Right cardiac atrium (tissue), 5 donors: ENCODE measurements around the gene OPN3. TPM values are rescaled to one million over a fixed set of nuclear protein-coding genes. Genes with fewer than 3 reads are reported as not detected.

Source experiments
- ATAC-seq, 2 donors: fragments of 200-7000 bp; cut with Tn5 transposase; one replicate each; pipeline versions ENCODE4 v1.8.0 to v1.9.1; 2020; ENCODE audit warnings: moderate library complexity in 2 of 2, mild to moderate bottlenecking in 1 of 2
- DNase-seq, 3 donors: peaks; one replicate each; pipeline ENCODE4 v3.0.0-alpha.2; 2020
- H3K27ac ChIP-seq: one replicate; pipeline ENCODE4 v1.5.1; 2013; ENCODE audit warnings: mild to moderate bottlenecking, low read length, control low read depth, moderate library complexity
- H3K27me3 ChIP-seq: one replicate; pipeline ENCODE4 v1.6.1; 2013; ENCODE audit not compliant: control insufficient read depth, insufficient read depth
- H3K4me1 ChIP-seq: one replicate; pipeline ENCODE4 v1.6.1; 2013; ENCODE audit warnings: low read length; ENCODE audit not compliant: control insufficient read depth, insufficient read depth
- H3K4me3 ChIP-seq: one replicate; pipeline ENCODE4 v1.5.1; 2013; ENCODE audit warnings: low read length, control low read depth
- H3K9me3 ChIP-seq: one replicate; pipeline ENCODE4 v1.6.1; 2013; ENCODE audit warnings: low read length; ENCODE audit not compliant: control insufficient read depth
- WGBS: extraction: QIAGEN DNeasy Blood & Tissue Kit; methylation state at CpG from one replicate; pipeline ENCODE4 v1.1.7; 2013; 5-methylcytosine and 5-hydroxymethylcytosine counted together
- intact Hi-C, 4 donors: fragments of 100-400 bp; cut with DNase I; formaldehyde crosslinking; loops; one replicate each; pipeline versions ENCODE4 v1.11.0 to v1.14.0; 2022 to 2023
- polyA plus RNA-seq: library from polyadenylated mRNA; stranded (reverse); fragments of 200-250 nt; gene quantifications from one replicate; pipeline ENCODE4 v1.2.3, GENCODE V29; 2013
- total RNA-seq, 4 donors: library from RNA; stranded (reverse); fragmentation: NEBNext Ultra II Directional; extraction: Animal tissue kit (Norgen Biotek cat#: 25700); gene quantifications; one replicate each; pipeline ENCODE4 v1.2.1, GENCODE V29; 2021
- donor health status: healthy with polysubstance abuse.
- donor health status: DM: no; HTN: yes; CAD: no.
- donor health status: DM: no; HTN: no; CAD: no.
- donor health status: DM: no; HTN: yes; CAD: no; lungs with severe emphysema.
- donor health status: DM: yes; HTN: yes; CAD: no.

OPN3 gene
- total and polyA plus RNA-seq, 5 donors = 4.4 to 8.2 (median 7.2) TPM

GRCh38 chr1:241637046-241637590 lies 3.1 kb downstream of the OPN3 start:
- no peak for DNase-seq
- Histone ChIP-seq H3K27ac (no peak overlapping the region), H3K4me3 (no peak overlapping the region), H3K9me3 (no peaks in the 10 kb centered on the region), H3K27me3 (no peaks in the 10 kb centered on the region), H3K4me1 (no peaks in the 10 kb centered on the region)
- ATAC-seq = no peak
- intact Hi-C loops = no loop called here

- intact Hi-C loops = no loop called here
- WGBS = 71% methylated on average over 1 of the region's 1 CpG
These were observed 3.9 kb downstream of the OPN3 start for GRCh38 chr1:241636291-241636690.

GRCh38 chr1:241635556-241636152 lies 4.5 kb downstream of the OPN3 start:
- intact Hi-C loops = no loop called here
- no peaks in the 10 kb centered on the region for H3K9me3 ChIP-seq
- 92% methylated on average over 4 of the region's 4 CpGs for WGBS

More at GRCh38 chr1:241636291-241636690, 3.9 kb downstream of the OPN3 start:
- ATAC-seq (no peak), DNase-seq (no peak)
- H3K9me3 ChIP-seq = no peaks in the 10 kb centered on the region
- H3K4me1 ChIP-seq = no peaks in the 10 kb centered on the region
- no peak overlapping the region for H3K4me3 ChIP-seq
- H3K27me3 ChIP-seq = no peaks in the 10 kb centered on the region
- no peak overlapping the region for H3K27ac ChIP-seq

DNA sequence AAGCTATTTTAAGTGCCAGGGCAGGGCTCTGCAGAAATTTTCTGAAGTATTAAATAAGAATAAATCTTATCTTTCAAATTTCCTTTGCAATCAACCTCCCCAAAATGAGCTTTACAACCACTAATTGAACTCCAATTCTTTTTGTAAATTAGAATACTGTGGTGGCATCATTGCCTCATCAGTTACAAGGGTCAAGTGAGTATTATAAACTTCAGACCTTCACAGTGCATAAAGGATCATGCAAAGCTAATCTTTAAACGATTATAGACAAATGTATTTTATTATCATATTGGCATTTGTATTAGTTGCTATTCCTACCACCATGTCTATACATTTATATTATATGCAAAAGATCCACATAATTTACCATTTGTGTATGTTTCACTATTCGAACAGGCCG lies 7.2 kb downstream of the OPN3 start:
- intact Hi-C loops = no loop called here

More at GRCh38 chr1:241635556-241636152, 4.5 kb downstream of the OPN3 start:
- Histone ChIP-seq H3K4me3 (no peak overlapping the region), H3K4me1 (no peaks in the 10 kb centered on the region), H3K27me3 (no peaks in the 10 kb centered on the region), H3K27ac (no peak overlapping the region)
- ATAC-seq = no peak
- DNase-seq = no peak

GRCh38 chr1:241631674-241632073 lies 8.5 kb downstream of the OPN3 start:
- Histone ChIP-seq H3K4me1 (no peaks in the 10 kb centered on the region), H3K4me3 (no peak overlapping the region), H3K27me3 (no peaks in the 10 kb centered on the region), H3K27ac (no peak overlapping the region), H3K9me3 (no peaks in the 10 kb centered on the region)
- intact Hi-C loops = no loop called here
- ATAC-seq (no peak), DNase-seq (no peak)
- 82% methylated on average over 5 of the region's 5 CpGs for WGBS

More for the DNA sequence above, 7.2 kb downstream of the OPN3 start:
- H3K27me3 ChIP-seq = no peaks in the 10 kb centered on the region
- 92% methylated on average over 3 of the region's 3 CpGs for WGBS
- H3K9me3 ChIP-seq = no peaks in the 10 kb centered on the region
- no peak for DNase-seq
- ATAC-seq = no peak
- no peaks in the 10 kb centered on the region for H3K4me1 ChIP-seq
- no peak overlapping the region for H3K4me3 ChIP-seq
- no peak overlapping the region for H3K27ac ChIP-seq

GRCh38 chr1:241630899-241631298 lies 9.3 kb downstream of the OPN3 start:
- intact Hi-C loops = no loop called here
- H3K27me3 ChIP-seq = no peaks in the 10 kb centered on the region
- DNase-seq = no peak

DNA sequence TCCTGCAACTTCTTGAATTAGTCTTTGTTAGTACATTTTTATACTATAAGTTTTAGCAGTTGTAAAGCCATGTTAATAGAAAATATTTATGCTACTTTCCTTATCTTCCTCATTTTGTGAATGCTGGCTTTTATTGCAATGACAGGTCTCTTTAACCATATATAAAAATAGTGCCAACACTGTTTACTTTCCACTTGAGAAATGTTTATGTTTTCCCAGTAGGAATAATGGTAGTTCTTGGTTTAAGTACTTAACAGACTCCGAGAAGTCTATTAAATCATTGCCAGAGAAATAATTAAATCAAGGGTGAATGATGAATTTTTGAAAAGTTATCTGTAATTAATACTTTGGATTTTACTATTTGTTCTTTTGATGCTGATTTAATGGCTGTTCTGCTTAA lies 9.7 kb downstream of the OPN3 start:
- 94% methylated on average over 1 of the region's 1 CpG for WGBS
- intact Hi-C loops = no loop called here
- ATAC-seq = no peak

More at GRCh38 chr1:241630899-241631298, 9.3 kb downstream of the OPN3 start:
- H3K4me3 ChIP-seq = no peak overlapping the region
- H3K4me1 ChIP-seq = no peaks in the 10 kb centered on the region
- no peak overlapping the region for H3K27ac ChIP-seq
- no peaks in the 10 kb centered on the region for H3K9me3 ChIP-seq
- WGBS = 97% methylated on average over 2 of the region's 2 CpGs
- ATAC-seq = no peak

DNA sequence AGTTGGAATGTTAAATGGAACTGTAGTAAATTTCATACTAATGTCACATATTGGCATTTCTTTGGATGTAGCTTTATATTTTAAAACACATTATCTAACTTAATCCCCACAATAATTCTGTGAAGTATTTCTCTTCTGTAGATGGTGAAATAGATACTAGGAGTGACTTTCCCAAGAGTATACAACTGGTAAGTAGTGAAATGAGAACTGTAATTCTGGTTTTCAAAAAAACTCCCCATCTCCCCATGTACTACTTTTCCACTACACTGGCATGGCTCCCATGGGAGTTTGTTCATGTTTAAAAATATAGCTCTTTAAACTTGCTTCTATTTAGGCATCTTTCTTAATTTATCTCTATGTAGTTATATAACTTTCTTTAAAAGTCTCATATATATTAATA lies 10.2 kb downstream of the OPN3 start:
- Histone ChIP-seq H3K27me3 (no peaks in the 10 kb centered on the region), H3K4me3 (no peak overlapping the region), H3K27ac (no peak overlapping the region), H3K4me1 (no peaks in the 10 kb centered on the region), H3K9me3 (no peaks in the 10 kb centered on the region)
- intact Hi-C loops = no loop called here
- no peak for ATAC-seq
- DNase-seq = no peak

More for the DNA sequence above, 9.7 kb downstream of the OPN3 start:
- Histone ChIP-seq H3K9me3 (no peaks in the 10 kb centered on the region), H3K4me1 (no peaks in the 10 kb centered on the region), H3K4me3 (no peak overlapping the region), H3K27ac (no peak overlapping the region), H3K27me3 (no peaks in the 10 kb centered on the region)
- no peak for DNase-seq

GRCh38 chr1:241627453-241628259 lies 12.5 kb downstream of the OPN3 start:
- H3K27ac ChIP-seq = no peak overlapping the region
- WGBS = 35% methylated on average over 9 of the region's 9 CpGs

GRCh38 chr1:241624935-241625334 lies 15.2 kb downstream of the OPN3 start:
- H3K4me3 ChIP-seq = no peak overlapping the region
- no peaks in the 10 kb centered on the region for H3K9me3 ChIP-seq
- no peak for DNase-seq
- intact Hi-C loops = loop anchor here in 1 of 4 donors (10.0 kb wide), 1 partner anchor 90 kb away; the partner anchor contains the start of gene KMO
- peaks cover 1% of the 10 kb centered on the region for H3K4me1 ChIP-seq
- no peak overlapping the region for H3K27ac ChIP-seq
- 81% methylated on average over 2 of the region's 2 CpGs for WGBS
- no peaks in the 10 kb centered on the region for H3K27me3 ChIP-seq
- ATAC-seq = no peak

More at GRCh38 chr1:241627453-241628259, 12.5 kb downstream of the OPN3 start:
- Histone ChIP-seq H3K9me3 (no peaks in the 10 kb centered on the region), H3K27me3 (no peaks in the 10 kb centered on the region), H3K4me3 (no peak overlapping the region), H3K4me1 (no peaks in the 10 kb centered on the region)
- intact Hi-C loops = loop anchor here in 1 of 4 donors (10.0 kb wide), 1 partner anchor 93 kb away; the partner anchor contains the start of gene KMO
- ATAC-seq (peak in 1 of 2 donors; percentile 33), DNase-seq (no peak)

DNA sequence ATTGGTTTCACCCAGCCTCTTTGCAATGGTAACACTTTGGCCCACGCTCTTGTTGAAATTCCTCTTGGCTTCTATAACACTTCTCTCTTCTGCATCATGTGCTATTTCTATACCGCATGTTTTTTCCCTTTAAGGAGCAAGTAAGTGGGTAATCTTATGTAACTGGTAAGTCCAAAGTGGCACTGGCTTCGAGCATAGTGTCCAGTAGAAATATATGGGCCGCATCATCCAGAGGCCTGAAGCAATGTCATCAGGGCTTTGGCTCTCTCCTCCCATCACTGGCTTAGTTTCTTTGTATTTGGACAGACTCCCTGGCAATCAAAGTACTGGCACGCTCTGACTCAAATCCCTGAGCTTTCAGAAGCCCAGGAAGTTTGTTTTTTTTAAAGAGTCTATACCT lies 17.5 kb downstream of the OPN3 start:
- peak; percentile 35 to 77 for ATAC-seq
- Histone ChIP-seq H3K9me3 (no peaks in the 10 kb centered on the region), H3K27me3 (no peaks in the 10 kb centered on the region), H3K4me3 (no peak overlapping the region), H3K27ac (no peak overlapping the region), H3K4me1 (peaks cover 1% of the 10 kb centered on the region)
- intact Hi-C loops = loop anchor here in 1 of 4 donors (10.0 kb wide), 1 partner anchor 88 kb away; the partner anchor contains the start of gene KMO
- 70% methylated on average over 5 of the region's 5 CpGs for WGBS
- DNase-seq = no peak
